Colonic mucosa (tissue), 4 donors: ENCODE measurements around the gene CASKIN1. TPM values are rescaled to one million over a fixed set of nuclear protein-coding genes. Genes with fewer than 3 reads are reported as not detected.
"Not testable (repeated sequence)": the region's sequence is repeated elsewhere in the genome, so short reads cannot be mapped to it uniquely, and the experiment has no call there.

ENCODE experiments used
- DNase-seq: peaks from one replicate; pipeline ENCODE4 v3.0.0-alpha.2; 2020
- H3K27ac ChIP-seq: fragments of 200-600 bp; one replicate; pipeline ENCODE4 v1.8.0; 2021
- H3K27me3 ChIP-seq: fragments of 200-600 bp; one replicate; pipeline ENCODE4 v1.8.0; 2021
- H3K36me3 ChIP-seq: fragments of 200-600 bp; one replicate; pipeline ENCODE4 v1.8.0; 2021
- H3K4me1 ChIP-seq: fragments of 200-600 bp; one replicate; pipeline ENCODE4 v1.8.0; 2021; ENCODE audit warnings: mild to moderate bottlenecking
- H3K4me3 ChIP-seq: fragments of 200-600 bp; one replicate; pipeline ENCODE4 v1.8.0; 2021
- H3K9ac ChIP-seq, 2 donors: one replicate each; pipeline ENCODE4 v1.7.0; 2013; ENCODE audit warnings: control low read depth in 2 of 2, low read depth in 2 of 2, low read length in 2 of 2
- H3K9me3 ChIP-seq: fragments of 200-600 bp; one replicate; pipeline ENCODE4 v1.8.0; 2021
- intact Hi-C: fragments of 100-400 bp; cut with DNase I; formaldehyde crosslinking; loops from one replicate; pipeline ENCODE4 v1.14.1; 2022
- total RNA-seq, 2 donors: library from RNA; stranded (reverse); fragmentation: NEBNext Ultra II Directional in 1 of 2; extraction: Animal tissue kit (Norgen Biotek cat#: 25700) in 1 of 2; gene quantifications; one replicate each; pipeline ENCODE4 v1.2.1, GENCODE V29; 2021
- TF ChIP-seq, protein P1 (sequence below): fragments of 200-600 bp; IDR thresholded peaks from one replicate; pipeline ENCODE4 v1.8.0; 2022; ENCODE audit warnings: antibody characterized with exemption, mild to moderate bottlenecking
- donor health status: healthy.
- donor health status: DM: no; HTN: no; CAD: no.
- donor health status: DM: no; HTN: no; CAD: no.

The CASKIN1 gene
- total RNA-seq, 2 donors from 2014 or later, result 0.07 to 0.27 TPM

DNA sequence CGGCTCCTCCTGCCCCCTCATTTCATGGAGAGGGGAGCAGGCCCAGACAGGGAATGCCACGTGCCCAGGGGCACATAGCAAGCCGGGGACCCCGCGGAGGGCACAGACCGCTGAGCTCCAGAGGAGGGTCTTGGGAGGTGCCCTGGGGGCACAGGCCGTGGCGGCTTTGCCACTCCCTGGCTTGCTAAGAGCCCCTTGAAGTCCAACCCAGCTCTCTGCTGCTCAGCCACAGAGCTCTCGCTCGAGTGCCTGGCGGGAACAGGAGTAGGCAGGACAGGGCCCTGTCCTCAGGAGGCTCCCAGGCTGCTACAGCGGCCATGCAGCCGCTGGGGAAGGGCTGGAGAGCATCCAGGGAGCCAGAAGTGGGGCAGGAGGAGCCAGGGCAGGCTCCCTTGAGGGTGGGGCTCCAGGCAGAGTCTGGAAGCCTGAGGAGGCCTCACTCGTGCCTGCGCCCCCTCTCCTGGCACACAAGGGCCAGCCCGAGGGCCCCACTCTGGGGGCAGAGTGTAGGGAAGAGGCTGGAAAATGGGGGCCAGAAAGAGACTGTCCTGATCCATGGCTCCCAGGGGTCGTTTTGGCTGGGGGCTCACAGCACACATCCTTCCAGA lies 52.4 kb downstream of the CASKIN1 start:
- Histone ChIP-seq H3K4me3 (no peak overlapping the region), H3K27ac (no peak overlapping the region), H3K36me3 (no peaks in the 10 kb centered on the region), H3K4me1 (peaks cover 10% of the 10 kb centered on the region), H3K9me3 (no peaks in the 10 kb centered on the region), H3K27me3 (no peaks in the 10 kb centered on the region), H3K9ac (no peak overlapping the region)
- TF ChIP-seq, protein P1, sequence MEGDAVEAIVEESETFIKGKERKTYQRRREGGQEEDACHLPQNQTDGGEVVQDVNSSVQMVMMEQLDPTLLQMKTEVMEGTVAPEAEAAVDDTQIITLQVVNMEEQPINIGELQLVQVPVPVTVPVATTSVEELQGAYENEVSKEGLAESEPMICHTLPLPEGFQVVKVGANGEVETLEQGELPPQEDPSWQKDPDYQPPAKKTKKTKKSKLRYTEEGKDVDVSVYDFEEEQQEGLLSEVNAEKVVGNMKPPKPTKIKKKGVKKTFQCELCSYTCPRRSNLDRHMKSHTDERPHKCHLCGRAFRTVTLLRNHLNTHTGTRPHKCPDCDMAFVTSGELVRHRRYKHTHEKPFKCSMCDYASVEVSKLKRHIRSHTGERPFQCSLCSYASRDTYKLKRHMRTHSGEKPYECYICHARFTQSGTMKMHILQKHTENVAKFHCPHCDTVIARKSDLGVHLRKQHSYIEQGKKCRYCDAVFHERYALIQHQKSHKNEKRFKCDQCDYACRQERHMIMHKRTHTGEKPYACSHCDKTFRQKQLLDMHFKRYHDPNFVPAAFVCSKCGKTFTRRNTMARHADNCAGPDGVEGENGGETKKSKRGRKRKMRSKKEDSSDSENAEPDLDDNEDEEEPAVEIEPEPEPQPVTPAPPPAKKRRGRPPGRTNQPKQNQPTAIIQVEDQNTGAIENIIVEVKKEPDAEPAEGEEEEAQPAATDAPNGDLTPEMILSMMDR, result no peak
- no peak for DNase-seq
- intact Hi-C loops, result loop anchor here (5.0 kb wide), 1 partner anchor 122 kb away; no protein-coding TSS in a partner anchor

DNA sequence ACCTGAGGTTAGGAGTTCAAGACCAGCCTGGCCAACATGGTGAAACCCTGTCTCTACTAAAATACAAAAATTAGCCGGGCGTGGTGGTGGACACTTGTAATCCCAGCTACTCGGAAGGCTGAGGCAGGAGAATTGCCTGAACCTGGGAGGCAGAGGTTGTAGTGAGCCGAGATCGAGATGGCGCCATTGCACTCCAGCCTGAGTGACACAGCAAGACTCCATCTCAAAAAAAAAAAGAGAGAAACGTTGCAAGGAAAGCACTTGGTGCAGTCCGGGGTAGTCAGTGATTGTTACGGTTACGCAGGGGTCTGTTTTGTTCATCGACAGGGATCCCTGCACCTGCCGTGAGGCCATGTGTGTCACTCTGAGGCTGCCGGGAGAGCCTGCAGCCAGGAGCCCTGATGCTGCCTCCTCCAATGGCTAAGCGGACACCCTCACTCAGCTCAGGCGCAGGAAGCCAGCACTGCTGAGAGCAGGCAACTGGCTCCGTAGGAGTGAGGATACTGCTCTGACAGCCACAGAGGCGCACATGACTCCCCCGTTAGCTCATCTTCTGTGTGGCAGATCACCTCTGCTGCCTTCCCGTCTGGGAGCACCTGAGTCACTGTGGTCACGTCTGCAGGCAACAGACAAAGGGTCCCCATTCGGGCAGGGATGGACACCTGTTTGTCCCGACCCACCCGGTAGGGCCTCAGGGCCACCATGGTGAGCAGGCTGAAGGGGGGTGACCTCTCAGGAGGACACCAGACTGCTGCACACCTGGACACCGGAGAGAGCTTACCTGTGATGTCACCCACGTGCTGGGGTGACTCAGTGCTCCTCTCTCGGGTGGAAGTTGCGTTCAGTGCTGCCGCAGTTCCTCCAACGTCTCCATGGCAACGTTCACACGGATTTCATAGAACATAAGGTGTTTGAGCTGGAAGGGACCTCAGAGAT lies 53.2 kb downstream of the CASKIN1 start:
- Histone ChIP-seq H3K27ac (no peak overlapping the region), H3K9ac (no peak overlapping the region), H3K4me3 (no peak overlapping the region), H3K9me3 (no peaks in the 10 kb centered on the region), H3K36me3 (no peaks in the 10 kb centered on the region), H3K27me3 (no peaks in the 10 kb centered on the region), H3K4me1 (peaks cover 10% of the 10 kb centered on the region)
- intact Hi-C loops, result loop anchor here (5.0 kb wide), 1 partner anchor 121 kb away; no protein-coding TSS in a partner anchor
- no peak for DNase-seq
- TF ChIP-seq, protein P1, result no peak

DNA sequence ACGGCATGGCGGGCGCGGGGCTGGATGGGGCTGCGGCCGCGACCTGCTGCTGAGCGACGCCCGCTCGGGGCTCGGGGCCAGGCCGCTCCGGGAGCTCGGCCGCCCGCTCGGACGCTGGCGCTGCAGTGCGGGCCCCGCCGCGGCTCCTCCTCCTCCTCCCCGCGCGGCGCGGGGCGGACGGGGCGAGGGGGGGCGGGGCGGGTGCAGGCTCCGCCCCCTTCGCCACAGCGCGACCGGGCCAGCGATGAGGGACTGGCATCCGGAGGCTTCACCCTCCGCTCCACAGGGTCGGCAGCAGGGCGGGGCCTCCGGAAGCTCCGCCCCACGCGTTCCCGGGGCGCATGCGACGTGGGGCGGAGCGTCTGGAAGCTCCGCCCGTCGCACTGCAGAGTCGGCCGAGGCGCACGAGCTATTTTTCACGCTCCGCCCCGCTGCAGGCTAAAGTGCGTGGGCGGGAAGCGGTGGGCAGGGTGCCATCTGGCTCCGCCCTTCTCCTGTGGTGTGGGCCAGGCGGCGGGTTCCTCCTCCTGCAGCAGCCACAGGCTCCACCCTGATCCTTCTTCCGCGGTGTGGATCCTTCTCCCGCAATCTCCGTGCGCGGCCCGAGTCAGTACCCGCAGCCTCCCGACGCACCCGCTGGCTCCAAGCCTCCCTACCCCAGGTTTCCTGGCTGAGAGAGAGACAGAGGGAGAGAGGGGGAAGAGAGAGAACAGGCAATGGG lies 60.5 kb downstream of the CASKIN1 start, which contains the start of gene PKD1:
PKD1 (minus strand) TSS at position 129 of the 721 bp plus-strand sequence. CDS start 209 bp downstream, outside the sequence.
- intact Hi-C loops, result loop anchor here (5.0 kb wide), 1 partner anchor 49 kb away; no protein-coding TSS in a partner anchor
- Histone ChIP-seq H3K4me3 (peak within 1 kb of the TSS; percentile 44), H3K27ac (peak within 1 kb of the TSS; percentile 60), H3K9ac (peak within 1 kb of the TSS; percentile 24 to 46)
- peak; percentile 99 for DNase-seq
- not testable (repeated sequence) for H3K36me3 ChIP-seq, H3K27me3 ChIP-seq, H3K4me1 ChIP-seq, H3K9me3 ChIP-seq

DNA sequence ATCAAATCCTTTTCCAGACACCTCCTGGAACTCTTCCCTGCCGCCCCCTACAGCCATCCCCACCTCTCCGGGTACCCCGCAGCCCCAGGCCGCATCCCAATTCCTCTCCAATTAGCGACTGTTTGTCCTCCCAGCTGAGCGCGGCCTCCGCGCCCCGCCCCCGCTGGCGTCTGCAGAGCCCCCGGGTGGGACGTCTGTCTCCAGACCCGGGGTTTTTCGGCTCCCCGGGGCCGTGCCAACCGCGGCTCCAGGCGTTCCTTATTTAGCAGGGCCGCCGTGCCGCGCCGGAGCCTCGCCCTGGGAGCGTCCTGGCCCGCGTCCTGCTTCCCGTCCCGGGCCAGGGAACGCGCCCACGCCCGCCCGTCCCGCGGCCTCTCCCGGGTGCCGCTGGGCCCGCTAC lies 61.3 kb downstream of the CASKIN1 start:
- intact Hi-C loops, result loop anchor here (5.0 kb wide), 1 partner anchor 48 kb away; no protein-coding TSS in a partner anchor
- not testable (repeated sequence) for H3K27ac ChIP-seq, H3K27me3 ChIP-seq, H3K4me1 ChIP-seq, H3K9me3 ChIP-seq, H3K36me3 ChIP-seq, DNase-seq
- peak overlapping the region; percentile 44 for H3K4me3 ChIP-seq
- peak overlapping the region in 1 of 2 donors; percentile 24 for H3K9ac ChIP-seq

DNA sequence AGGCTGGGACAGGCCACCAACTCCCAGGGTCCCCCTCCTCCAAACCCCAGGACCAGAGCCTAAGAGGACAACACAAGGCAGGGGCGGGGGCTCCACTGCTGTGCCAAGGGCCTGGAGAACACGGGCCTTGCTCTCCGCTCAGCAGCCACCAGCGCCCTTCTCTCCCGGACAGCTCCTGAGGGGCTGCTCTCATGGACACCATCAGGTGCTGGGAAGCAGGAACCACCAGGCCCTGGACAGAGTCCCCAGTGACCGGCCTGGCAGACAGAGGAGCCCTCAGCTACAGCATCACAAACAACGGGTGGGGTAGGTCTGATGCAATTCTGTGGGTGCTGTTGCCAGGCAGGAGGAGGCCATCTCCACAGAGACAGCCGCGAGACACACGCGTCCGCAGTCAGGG lies 62.6 kb downstream of the CASKIN1 start:
- H3K4me3 ChIP-seq, intact Hi-C loops, H3K27me3 ChIP-seq, DNase-seq, H3K9ac ChIP-seq, H3K36me3 ChIP-seq, H3K27ac ChIP-seq, H3K9me3 ChIP-seq, H3K4me1 ChIP-seq: not testable (repeated sequence)

DNA sequence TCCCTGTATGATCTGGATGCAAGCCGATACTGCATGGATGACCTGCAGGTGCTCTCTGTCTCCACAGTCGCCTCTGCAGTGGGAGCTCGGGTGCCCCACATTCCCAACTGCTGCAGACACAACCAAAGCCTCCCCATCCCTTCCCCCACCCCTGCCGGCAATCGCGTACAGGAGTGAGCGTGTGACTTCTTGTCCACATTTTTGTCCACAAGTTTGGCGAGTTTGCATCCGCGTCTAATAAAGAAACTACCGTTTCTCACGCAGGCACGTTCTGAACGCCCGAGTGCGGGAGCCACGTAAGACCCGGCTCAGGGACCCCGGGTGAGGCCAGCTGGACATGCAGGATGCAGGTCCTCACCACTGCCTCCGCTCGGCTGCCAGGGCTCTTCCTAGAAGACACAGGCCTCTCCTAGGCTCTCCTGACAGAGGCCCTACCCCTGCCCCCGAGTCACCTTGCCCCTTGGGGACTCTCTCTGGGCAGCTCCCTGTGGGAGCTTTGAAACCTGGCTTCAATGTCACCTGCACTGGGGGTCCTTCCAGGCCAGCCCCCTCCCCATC lies 66.4 kb downstream of the CASKIN1 start:
- H3K9me3 ChIP-seq, H3K4me3 ChIP-seq, H3K27me3 ChIP-seq, H3K36me3 ChIP-seq, H3K9ac ChIP-seq, DNase-seq, H3K27ac ChIP-seq, H3K4me1 ChIP-seq, intact Hi-C loops: not testable (repeated sequence)

DNA sequence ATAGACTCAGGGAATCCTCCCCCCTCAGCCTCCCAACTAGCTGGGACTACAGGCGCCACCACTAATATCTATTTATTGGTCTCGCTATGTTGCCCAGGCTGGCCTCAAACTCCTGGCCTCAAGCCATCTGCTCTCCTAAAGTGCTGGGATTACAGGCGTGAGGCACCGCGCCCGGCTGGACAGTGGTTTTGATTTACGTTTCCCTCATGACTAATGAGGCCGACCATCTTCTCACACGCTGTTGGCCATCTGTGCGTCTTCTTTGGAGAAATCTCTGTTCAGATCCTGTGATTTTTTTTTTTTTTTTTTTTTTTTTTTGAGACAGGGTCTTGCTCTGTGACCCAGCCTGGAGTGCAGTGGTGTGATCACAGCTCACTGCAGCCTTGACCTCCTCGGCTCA lies 67.2 kb downstream of the CASKIN1 start:
- H3K9ac ChIP-seq, DNase-seq, H3K4me1 ChIP-seq, H3K4me3 ChIP-seq, H3K36me3 ChIP-seq, H3K9me3 ChIP-seq, intact Hi-C loops, H3K27me3 ChIP-seq: not testable (repeated sequence)
- peak overlapping the region; percentile 78 for H3K27ac ChIP-seq

DNA sequence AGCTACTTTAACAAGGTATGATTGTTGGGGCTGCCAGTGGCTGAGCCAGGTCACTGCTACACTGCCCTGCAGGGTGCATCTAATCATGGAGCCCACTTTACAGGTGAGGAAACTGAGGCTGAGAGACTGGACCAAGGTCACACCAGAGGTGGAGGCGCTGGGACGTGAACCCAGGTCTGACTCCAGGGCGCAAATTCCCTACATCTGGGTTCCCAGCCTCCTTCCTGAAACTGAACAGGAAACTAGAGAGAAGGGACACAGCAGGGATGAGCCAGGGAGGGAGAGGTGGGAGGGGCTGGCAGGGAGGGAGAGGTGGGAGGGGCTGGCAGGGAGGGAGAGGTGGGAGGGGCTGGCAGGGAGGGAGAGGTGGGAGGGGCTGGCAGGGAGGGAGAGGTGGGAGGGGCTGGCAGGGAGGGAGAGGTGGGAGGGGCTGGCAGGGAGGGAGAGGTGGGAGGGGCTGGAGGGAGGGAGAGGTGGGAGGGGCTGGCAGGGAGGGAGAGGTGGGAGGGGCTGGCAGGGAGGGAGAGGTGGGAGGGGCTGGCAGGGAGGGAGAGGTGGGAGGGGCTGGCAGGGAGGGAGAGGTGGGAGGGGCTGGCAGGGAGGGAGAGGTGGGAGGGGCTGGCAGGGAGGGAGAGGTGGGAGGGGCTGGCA lies 68.7 kb downstream of the CASKIN1 start:
- H3K27me3 ChIP-seq, H3K9ac ChIP-seq, H3K4me1 ChIP-seq, intact Hi-C loops, H3K9me3 ChIP-seq, H3K36me3 ChIP-seq, H3K4me3 ChIP-seq: not testable (repeated sequence)
- DNase-seq, result peak; percentile 72
- peak overlapping the region; percentile 57 for H3K27ac ChIP-seq
